ENCODE measurements around the gene FCGBP. TPM values are rescaled to one million over a fixed set of nuclear protein-coding genes. Genes with fewer than 3 reads are reported as not detected.

The FCGBP gene
- total and polyA plus RNA-seq, 3 experiments from 2014 or later, result 2.7 to 7.9 (median 7.0) TPM

GRCh38 chr19:39917561-39918182 lies 16.8 kb downstream of the FCGBP start:
- Mint-ChIP-seq H3K27ac (no peak overlapping the region), H3K27me3 (no peaks in the 10 kb centered on the region), H3K36me3 (peaks cover 0 to 21% (median 7%) of the 10 kb centered on the region in 3 donors), H3K4me1 (peaks cover 7 to 10% (median 7%) of the 10 kb centered on the region in 3 donors), H3K9me3 (peaks cover 0 to 2% (median 0%) of the 10 kb centered on the region in 5 donors), H3K4me3 (no peak overlapping the region)
- H3K27me3 ChIP-seq (ENCODE audit: insufficient read depth, low read length, poor library complexity, severe bottlenecking), result no peaks in the 10 kb centered on the region
- POLR2A ChIA-PET, result no interaction called here
- no peaks in the 10 kb centered on the region for H3K36me3 ChIP-seq (ENCODE audit: insufficient read depth, low read length)
- DNase-seq, result no peak
- H3K4me1 ChIP-seq (ENCODE audit: insufficient read depth, low read length), result no peaks in the 10 kb centered on the region
- H3K27ac ChIP-seq (ENCODE audit: low read depth, low read length), result no peak overlapping the region
- H3K4me3 ChIP-seq (ENCODE audit: low read length), result no peak overlapping the region
- no peaks in the 10 kb centered on the region for H3K9me3 ChIP-seq (ENCODE audit: low read length)
- CTCF ChIA-PET, result no interaction called here

GRCh38 chr19:39916851-39917396 lies 17.5 kb downstream of the FCGBP start:
- Mint-ChIP-seq H3K36me3 (peaks cover 0 to 21% (median 7%) of the 10 kb centered on the region in 3 donors), H3K9me3 (peaks cover 0 to 2% (median 0%) of the 10 kb centered on the region in 5 donors), H3K27me3 (no peaks in the 10 kb centered on the region), H3K27ac (no peak overlapping the region), H3K4me3 (no peak overlapping the region), H3K4me1 (peaks cover 7 to 10% (median 7%) of the 10 kb centered on the region in 3 donors)
- Histone ChIP-seq H3K27ac (ENCODE audit: low read depth, low read length) (no peak overlapping the region), H3K36me3 (ENCODE audit: insufficient read depth, low read length) (no peaks in the 10 kb centered on the region), H3K4me3 (ENCODE audit: low read length) (no peak overlapping the region), H3K9me3 (ENCODE audit: low read length) (no peaks in the 10 kb centered on the region), H3K27me3 (ENCODE audit: insufficient read depth, low read length, poor library complexity, severe bottlenecking) (no peaks in the 10 kb centered on the region), H3K4me1 (ENCODE audit: insufficient read depth, low read length) (no peaks in the 10 kb centered on the region)
- no peak for DNase-seq
- ChIA-PET CTCF (interaction anchor here (1.2 kb wide), 1 partner anchor 54 kb away, joined by 3 read pairs; the partner anchor contains the start of gene PSMC4), POLR2A (no interaction called here)

GRCh38 chr19:39916236-39916635 lies 18.2 kb downstream of the FCGBP start:
- POLR2A ChIA-PET, result interaction anchor here (0.6 kb wide), 1 partner anchor 25 kb away, joined by 3 read pairs; no protein-coding TSS in a partner anchor
- Mint-ChIP-seq H3K36me3 (peaks cover 0 to 21% (median 7%) of the 10 kb centered on the region in 3 donors), H3K27ac (peak overlapping the region in 3 of 8 donors; percentile 12 to 84 (median 81)), H3K27me3 (no peaks in the 10 kb centered on the region), H3K4me3 (peak overlapping the region in 1 of 7 donors; percentile 65), H3K9me3 (peaks cover 0 to 2% (median 0%) of the 10 kb centered on the region in 5 donors), H3K4me1 (peaks cover 9 to 12% (median 11%) of the 10 kb centered on the region in 3 donors)
- H3K27ac ChIP-seq (ENCODE audit: low read depth, low read length), result no peak overlapping the region
- DNase-seq, result no peak
- no peaks in the 10 kb centered on the region for H3K27me3 ChIP-seq (ENCODE audit: insufficient read depth, low read length, poor library complexity, severe bottlenecking)
- CTCF ChIA-PET, result interaction anchor here (1.2 kb wide), 2 partner anchors 54 to 55 kb away, joined by 3 read pairs; partner anchors contain the start of gene PSMC4
- H3K4me1 ChIP-seq (ENCODE audit: insufficient read depth, low read length), result no peaks in the 10 kb centered on the region
- H3K4me3 ChIP-seq (ENCODE audit: low read length), result no peak overlapping the region
- H3K9me3 ChIP-seq (ENCODE audit: low read length), result no peaks in the 10 kb centered on the region
- no peaks in the 10 kb centered on the region for H3K36me3 ChIP-seq (ENCODE audit: insufficient read depth, low read length)

- Mint-ChIP-seq H3K4me1 (peaks cover 9 to 13% (median 11%) of the 10 kb centered on the region in 3 donors), H3K36me3 (peaks cover under 1 to 20% (median 7%) of the 10 kb centered on the region in 3 donors), H3K9me3 (peaks cover 0 to 2% (median 0%) of the 10 kb centered on the region in 5 donors), H3K27ac (peak overlapping the region in 1 of 8 donors; percentile 74), H3K4me3 (no peak overlapping the region), H3K27me3 (no peaks in the 10 kb centered on the region)
- H3K27ac ChIP-seq (ENCODE audit: low read depth, low read length), result no peak overlapping the region
- no peaks in the 10 kb centered on the region for H3K27me3 ChIP-seq (ENCODE audit: insufficient read depth, low read length, poor library complexity, severe bottlenecking)
- DNase-seq, result no peak
- H3K9me3 ChIP-seq (ENCODE audit: low read length), result no peaks in the 10 kb centered on the region
- no peak overlapping the region for H3K4me3 ChIP-seq (ENCODE audit: low read length)
- POLR2A ChIA-PET, result interaction anchor here (0.6 kb wide), 1 partner anchor 25 kb away, joined by 3 read pairs; no protein-coding TSS in a partner anchor
- CTCF ChIA-PET, result interaction anchor here (1.2 kb wide), 2 partner anchors 54 to 55 kb away, joined by 3 read pairs; partner anchors contain the start of gene PSMC4
- H3K4me1 ChIP-seq (ENCODE audit: insufficient read depth, low read length), result no peaks in the 10 kb centered on the region
- no peaks in the 10 kb centered on the region for H3K36me3 ChIP-seq (ENCODE audit: insufficient read depth, low read length)
Measured at GRCh38 chr19:39915848-39916215, 18.6 kb downstream of the FCGBP start.

GRCh38 chr19:39915101-39915847 lies 19.2 kb downstream of the FCGBP start:
- no peak overlapping the region for H3K27ac ChIP-seq (ENCODE audit: low read depth, low read length)
- POLR2A ChIA-PET, result interaction anchor here (0.6 kb wide), 1 partner anchor 26 kb away, joined by 3 read pairs; no protein-coding TSS in a partner anchor
- CTCF ChIA-PET, result interaction anchor here (1.2 to 2.7 kb wide), 3 partner anchors 55 to 56 kb away, joined by 3 to 17 read pairs (median 3); partner anchors contain the start of gene PSMC4
- H3K9me3 ChIP-seq (ENCODE audit: low read length), result no peaks in the 10 kb centered on the region
- peaks cover 9 to 15% (median 11%) of the 10 kb centered on the region in 3 donors for H3K4me1 Mint-ChIP-seq
- H3K4me1 ChIP-seq (ENCODE audit: insufficient read depth, low read length), result no peaks in the 10 kb centered on the region
- H3K9me3 Mint-ChIP-seq, result peaks cover 0 to 2% (median 0%) of the 10 kb centered on the region in 5 donors
- no peaks in the 10 kb centered on the region for H3K36me3 ChIP-seq (ENCODE audit: insufficient read depth, low read length)
- H3K27ac Mint-ChIP-seq, result peak overlapping the region in 1 of 8 donors; percentile 74
- no peak overlapping the region for H3K4me3 ChIP-seq (ENCODE audit: low read length)
- DNase-seq, result no peak
- H3K4me3 Mint-ChIP-seq, result no peak overlapping the region
- peaks cover 1 to 20% (median 7%) of the 10 kb centered on the region in 3 donors for H3K36me3 Mint-ChIP-seq
- H3K27me3 ChIP-seq (ENCODE audit: insufficient read depth, low read length, poor library complexity, severe bottlenecking), result no peaks in the 10 kb centered on the region
- H3K27me3 Mint-ChIP-seq, result no peaks in the 10 kb centered on the region

- H3K9me3 Mint-ChIP-seq, result no peaks in the 10 kb centered on the region
- H3K4me1 Mint-ChIP-seq, result peaks cover 4 to 11% (median 11%) of the 10 kb centered on the region in 3 donors
- no peak overlapping the region for H3K4me3 ChIP-seq (ENCODE audit: low read length)
- DNase-seq, result no peak
- H3K4me3 Mint-ChIP-seq, result no peak overlapping the region
- no peaks in the 10 kb centered on the region for H3K27me3 ChIP-seq (ENCODE audit: insufficient read depth, low read length, poor library complexity, severe bottlenecking)
- no peaks in the 10 kb centered on the region for H3K36me3 ChIP-seq (ENCODE audit: insufficient read depth, low read length)
- CTCF ChIA-PET, result interaction anchor here (2.7 kb wide), 1 partner anchor 56 kb away, joined by 17 read pairs; the partner anchor contains the start of gene PSMC4
- H3K27ac ChIP-seq (ENCODE audit: low read depth, low read length), result no peak overlapping the region
- no peaks in the 10 kb centered on the region for H3K27me3 Mint-ChIP-seq
- no peaks in the 10 kb centered on the region for H3K9me3 ChIP-seq (ENCODE audit: low read length)
- POLR2A ChIA-PET, result no interaction called here
- H3K4me1 ChIP-seq (ENCODE audit: insufficient read depth, low read length), result no peaks in the 10 kb centered on the region
- peaks cover 0 to 11% (median 1%) of the 10 kb centered on the region in 3 donors for H3K36me3 Mint-ChIP-seq
- peak overlapping the region in 1 of 8 donors; percentile 63 for H3K27ac Mint-ChIP-seq
Measured at GRCh38 chr19:39913682-39914333, 20.6 kb downstream of the FCGBP start.

- no peak for DNase-seq
- Histone ChIP-seq H3K4me1 (ENCODE audit: insufficient read depth, low read length) (no peaks in the 10 kb centered on the region), H3K27ac (ENCODE audit: low read depth, low read length) (no peak overlapping the region), H3K9me3 (ENCODE audit: low read length) (no peaks in the 10 kb centered on the region), H3K27me3 (ENCODE audit: insufficient read depth, low read length, poor library complexity, severe bottlenecking) (no peaks in the 10 kb centered on the region), H3K4me3 (ENCODE audit: low read length) (no peak overlapping the region), H3K36me3 (ENCODE audit: insufficient read depth, low read length) (no peaks in the 10 kb centered on the region)
- Mint-ChIP-seq H3K4me3 (no peak overlapping the region), H3K27ac (peak overlapping the region in 4 of 8 donors; percentile 14 to 38 (median 29)), H3K27me3 (no peaks in the 10 kb centered on the region), H3K4me1 (peaks cover 6 to 18% (median 11%) of the 10 kb centered on the region in 3 donors), H3K36me3 (peaks cover 0 to 2% (median 1%) of the 10 kb centered on the region in 3 donors), H3K9me3 (no peaks in the 10 kb centered on the region)
- POLR2A ChIA-PET, result no interaction called here
- CTCF ChIA-PET, result interaction anchor here (5.2 kb wide), 1 partner anchor 61 kb away, joined by 25 read pairs; the partner anchor contains the start of gene PSMC4
Measured at GRCh38 chr19:39908803-39909202, 25.6 kb downstream of the FCGBP start.
